HEK293 (cell line): ENCODE results near the gene PIP5KL1.

Source experiments
- CTCF ChIP-seq: fragments of 450-650 bp; formaldehyde crosslinking; IDR thresholded peaks from 2 replicates; pipeline ENCODE4 v1.5.1; 2016; ENCODE audit warnings: missing biosample characterization, missing genetic modification characterization
- ELK4 ChIP-seq: IDR thresholded peaks from 2 replicates; pipeline ENCODE4 v1.6.1; 2011; ENCODE audit warnings: mild to moderate bottlenecking, low read depth, low read length, borderline replicate concordance
- ZNF10 ChIP-seq: fragments of 450-650 bp; formaldehyde crosslinking; IDR thresholded peaks from 2 replicates; pipeline ENCODE4 v1.5.1; 2017; ENCODE audit warnings: missing biosample characterization, missing genetic modification characterization

GRCh38 chr9:127895811-127896210 is 34.8 kb downstream of the PIP5KL1 start:
- TF ChIP-seq CTCF (tag by site-specific recombination), result no peak
- TF ChIP-seq ZNF10 (tag by site-specific recombination), result no peak
- no peak for TF ChIP-seq ELK4
